HepG2 (cell line): ENCODE measurements around the gene LRRC74A. TPM values are rescaled to one million over a fixed set of nuclear protein-coding genes. Genes with fewer than 3 reads are reported as not detected.

Experiments used
- ATAC-seq: fragments of 200-7000 bp; cut with Tn5 transposase; 3 replicates; pipeline ENCODE4 v1.9.1; 2020; ENCODE audit warnings: mild to moderate bottlenecking, moderate library complexity
- BruUV-seq: library from RNA; stranded (reverse); fragments of 400-500 nt; replicated peaks from 2 replicates; lab custom pipeline; 2021; lab: Mats Ljungman, UMichigan
- CTCF ChIA-PET: fragments of 300-600 bp; formaldehyde crosslinking; extraction: SDS; loops from one replicate; lab custom pipeline; 2021; ENCODE audit warnings: low total read pairs, inconsistent platforms, low intra/inter-chr PET ratio; lab: Yijun Ruan, JAX
- POLR2A ChIA-PET: fragments of 350-600 bp; sonication (Branson Sonifier 250); formaldehyde crosslinking; loops from one replicate; lab custom pipeline; 2020; ENCODE audit warnings: antibody characterized with exemption, inconsistent platforms; lab: Yijun Ruan, JAX
- DNase-seq: peaks from one replicate; pipeline ENCODE4 v3.0.0-alpha.2; 2015; ENCODE audit warnings: low spot score
- FAIRE-seq: peaks from 3 replicates; lab custom pipeline; 2011; peaks lifted over from hg19 to GRCh38; lab: Jason Lieb, UNC
- H2AFZ ChIP-seq: one replicate; pipeline ENCODE4 v1.6.1; 2011; ENCODE audit warnings: low read length, inconsistent platforms
- H3K27ac ChIP-seq: fragments of 300-600 bp; 3 replicates; pipeline ENCODE4 v1.8.0; 2011; ENCODE audit warnings: mixed run types, mild to moderate bottlenecking, mixed read lengths, low read length, inconsistent platforms; ENCODE audit not compliant: insufficient read depth; ENCODE audit errors: extremely low read length
- H3K27me3 ChIP-seq, 2 experiments: fragments of 200-600 bp in 1 of 2; 2 replicates in 1 of 2; 3 replicates in 1 of 2; pipeline versions ENCODE4 v1.6.0 to v1.8.0; 2011; ENCODE audit warnings: low read length in 2 of 2, mild to moderate bottlenecking in 2 of 2, moderate library complexity in 2 of 2, inconsistent platforms in 1 of 2; ENCODE audit not compliant: insufficient read depth in 2 of 2, control insufficient read depth in 1 of 2
- H3K36me3 ChIP-seq, 2 experiments: fragments of 200-600 bp in 1 of 2; replicated peaks in 1 of 2; 2 replicates in 1 of 2; 3 replicates in 1 of 2; pipeline versions ENCODE4 v1.5.1 to v1.8.0; 2011; ENCODE audit warnings: low read length in 2 of 2, inconsistent platforms in 1 of 2; ENCODE audit not compliant: insufficient read depth in 2 of 2, control insufficient read depth in 1 of 2
- H3K4me1 ChIP-seq: 2 replicates; pipeline ENCODE4 v1.5.1; 2012; ENCODE audit warnings: low read length, inconsistent platforms; ENCODE audit not compliant: insufficient read depth
- H3K4me2 ChIP-seq: 2 replicates; pipeline ENCODE4 v1.6.0; 2011; ENCODE audit warnings: low read depth, low read length, inconsistent platforms
- H3K4me3 ChIP-seq, 3 experiments: fragments of 200-600 bp in 1 of 3; sonication (generic), shearing (Covaris generic) in 1 of 3; replicated peaks in 1 of 3; 2 replicates each; pipeline ENCODE4 v1.5.1; 2011 to 2016; ENCODE audit warnings: low read length in 3 of 3, inconsistent platforms in 2 of 3, low read depth in 2 of 3, mild to moderate bottlenecking in 2 of 3, control low read depth in 1 of 3, mixed read lengths in 1 of 3; ENCODE audit not compliant: insufficient read depth in 1 of 3
- H3K79me2 ChIP-seq: one replicate; pipeline ENCODE4 v1.6.1; 2011; ENCODE audit warnings: low read length, inconsistent platforms; ENCODE audit not compliant: insufficient read depth
- H3K9ac ChIP-seq: 2 replicates; pipeline ENCODE4 v1.6.0; 2011; ENCODE audit warnings: mild to moderate bottlenecking, low read depth, low read length, inconsistent platforms; ENCODE audit not compliant: insufficient read depth
- H3K9me3 ChIP-seq: 2 replicates; pipeline ENCODE4 v1.5.1; 2012; ENCODE audit warnings: mild to moderate bottlenecking, low read length
- H4K20me1 ChIP-seq: 2 replicates; pipeline ENCODE4 v1.6.0; 2011; ENCODE audit warnings: inconsistent platforms, mild to moderate bottlenecking, low read length, moderate library complexity; ENCODE audit not compliant: insufficient read depth
- ADNP ChIP-seq: sonication (generic); formaldehyde crosslinking; IDR thresholded peaks from 2 replicates; pipeline ENCODE4 v1.4.0; 2020; ENCODE audit warnings: missing genetic modification reagents
- ATAD3A ChIP-seq: sonication (generic); formaldehyde crosslinking; IDR thresholded peaks from 2 replicates; pipeline ENCODE4 v1.4.0; 2020; ENCODE audit warnings: missing genetic modification reagents
- KMT2B ChIP-seq: IDR thresholded peaks from 2 replicates; pipeline ENCODE4 v1.6.1; 2016; ENCODE audit warnings: missing genetic modification reagents, missing compliant biosample characterization
- SYNCRIP ChIP-seq: fragments of 200-400 bp; formaldehyde crosslinking; IDR thresholded peaks from 2 replicates; pipeline ENCODE4 v1.6.1; 2018; ENCODE audit warnings: mild to moderate bottlenecking, low read depth, low read length; ENCODE audit not compliant: insufficient read depth
- THAP9 ChIP-seq: sonication (generic); formaldehyde crosslinking; IDR thresholded peaks from 2 replicates; pipeline ENCODE4; 2020; ENCODE audit warnings: missing genetic modification reagents, mild to moderate bottlenecking, borderline replicate concordance
- UBTF ChIP-seq: sonication (generic); formaldehyde crosslinking; IDR thresholded peaks from 2 replicates; pipeline ENCODE4 v1.4.0; 2020; ENCODE audit warnings: mild to moderate bottlenecking, missing genetic modification reagents
- ZBTB20 ChIP-seq: sonication (generic); formaldehyde crosslinking; IDR thresholded peaks from 2 replicates; pipeline ENCODE4 v1.8.1; 2023; ENCODE audit warnings: missing genetic modification reagents, low read depth, mild to moderate bottlenecking, borderline replicate concordance
- ZNF598 ChIP-seq: sonication (generic); formaldehyde crosslinking; IDR thresholded peaks from 2 replicates; pipeline ENCODE4 v1.5.1; 2020; ENCODE audit warnings: mild to moderate bottlenecking, missing genetic modification reagents, borderline replicate concordance
- WGBS: methylation state at CpG from one replicate; pipeline ENCODE4 v1.1.6; 2017; ENCODE audit warnings: low lambda C conversion rate; 5-methylcytosine and 5-hydroxymethylcytosine counted together
- in situ Hi-C: cut with HindIII; loops from 2 replicates; pipeline ENCODE4 v1.10.0; 2017; ENCODE audit warnings: low pct_unique_long_range_greater_than_20kb; ENCODE audit not compliant: extremely low pct_ligation_motif_present
- intact Hi-C: fragments of 100-400 bp; cut with micrococcal nuclease; formaldehyde crosslinking; loops from one replicate; pipeline ENCODE4 v1.10.0; 2022; ENCODE audit not compliant: unreplicated experiment
- polyA plus RNA-seq, 8 experiments: library from polyadenylated mRNA; depleted of rRNA in 3 of 8; stranded (reverse) in 7 of 8; unstranded in 1 of 8; fragments of >200 nt; fragmentation: Illumina TruSeq in 4 of 8; extraction: Trizol in 4 of 8; gene quantifications; 2 replicates each; pipeline versions ENCODE4 v1.2.1 to v1.2.3, GENCODE V29; 2011 to 2016; ENCODE audit warnings: low read depth in 4 of 8, missing spikeins in 1 of 8, mixed read lengths in 1 of 8; ENCODE audit not compliant: insufficient read depth in 1 of 8
- total RNA-seq, 5 experiments: library from RNA; depleted of rRNA; stranded (reverse); fragments of >200 nt; fragmentation: Illumina TruSeq; extraction: Trizol; gene quantifications; 2 replicates each; pipeline ENCODE4 v1.2.3, GENCODE V29; 2016; ENCODE audit warnings: low read depth in 1 of 5

Gene LRRC74A
- total and polyA plus RNA-seq, 2 of the 13 experiments (the other 11 are each of a cell fraction or from before 2014, with no cell fraction given), result not detected

- TF ChIP-seq THAP9 (CRISPR knock-in tag), result no peak
- TF ChIP-seq KMT2B (CRISPR knock-in tag), result no peak
- no peak for TF ChIP-seq ATAD3A
- TF ChIP-seq SYNCRIP, result no peak
- TF ChIP-seq UBTF (CRISPR knock-in tag), result no peak
- no peak for TF ChIP-seq ZNF598
- TF ChIP-seq ZBTB20 (CRISPR knock-in tag), result no peak
- TF ChIP-seq ADNP (CRISPR knock-in tag), result no peak
- TF ChIP-seq, all 625 proteins: peak for 0
- POLR2A ChIA-PET, result no interaction called here
- no peak for FAIRE-seq
Observed at GRCh38 chr14:76780875-76781647, 45.1 kb upstream of the LRRC74A start.

More at GRCh38 chr14:76780875-76781647, 45.1 kb upstream of the LRRC74A start:
- Histone ChIP-seq H3K79me2 (no peaks in the 10 kb centered on the region), H3K4me1 (peaks cover 9% of the 10 kb centered on the region), H2AFZ (no peak overlapping the region), H3K27ac (no peak overlapping the region), H4K20me1 (peaks cover 4% of the 10 kb centered on the region; the same call in 1 of the 2 replicates), H3K9me3 (no peaks in the 10 kb centered on the region), H3K9ac (no peak overlapping the region), H3K27me3 (no peaks in the 10 kb centered on the region), H3K4me2 (no peak overlapping the region), H3K4me3 (no peak overlapping the region), H3K36me3 (peaks cover 4 to 9% of the 10 kb centered on the region in 2 experiments; a peak in 3 of 5 replicates)
- BruUV-seq, result no TSS peak
- CTCF ChIA-PET, result no interaction called here
- in situ Hi-C loops, result loop anchor here (5.0 kb wide), 1 partner anchor 69 kb away; no protein-coding TSS in a partner anchor
- intact Hi-C loops, result no loop called here
- ATAC-seq (no peak), DNase-seq (no peak)
- 100% methylated on average over 8 of the region's 11 CpGs for WGBS
